ENCODE measurements around the gene ZKSCAN1.

- no peak for TF ChIP-seq YY1 (IDR thresholded peaks at IDR 0.05; ENCODE audit: insufficient read depth, insufficient read length)
- TF ChIP-seq SUZ12 (IDR thresholded peaks at IDR 0.05; ENCODE audit: extremely low read depth, insufficient read depth, insufficient read length), result no peak
- TF ChIP-seq ZNF274 (IDR thresholded peaks at IDR 0.05; ENCODE audit: low read depth, low read length), result no peak
Measured at GRCh38 chr7:99974681-99975080, 40.7 kb upstream of the ZKSCAN1 start.
